HL-60 (cell line): ENCODE measurements around the gene PIR.

ENCODE experiments used
- DNase-seq, 2 experiments: peaks; one replicate each; pipeline ENCODE4 v3.0.0-alpha.2; 2010 to 2020; ENCODE audit warnings: low read depth in 1 of 2, low spot score in 1 of 2
- H3K27ac ChIP-seq: fragments of 250-450 bp; sonication (Bioruptor Pico); replicated peaks from 2 replicates; pipeline ENCODE4 v1.5.1; 2020; ENCODE audit warnings: mild to moderate bottlenecking, moderate library complexity
- H3K27me3 ChIP-seq: fragments of 250-450 bp; sonication (Bioruptor Pico); 2 replicates; pipeline ENCODE4 v1.5.1; 2021; ENCODE audit warnings: mild to moderate bottlenecking, moderate library complexity; ENCODE audit not compliant: insufficient read depth, poor library complexity, severe bottlenecking
- H3K4me3 ChIP-seq: replicated peaks from 2 replicates; pipeline ENCODE4 v1.5.1; 2011; ENCODE audit warnings: mild to moderate bottlenecking, control low read depth, low read length; ENCODE audit not compliant: insufficient read depth
- GABPA ChIP-seq: IDR thresholded peaks from 2 replicates; pipeline ENCODE4 v1.6.1; 2012; ENCODE audit warnings: low read depth
- POLR2AphosphoS5 ChIP-seq: IDR thresholded peaks from 2 replicates; pipeline ENCODE4 v1.6.1; 2012; ENCODE audit warnings: low read depth
- REST ChIP-seq: IDR thresholded peaks from 2 replicates; pipeline ENCODE4 v1.6.1; 2012; ENCODE audit warnings: low read depth; ENCODE audit not compliant: insufficient replicate concordance
- SPI1 ChIP-seq: IDR thresholded peaks from 2 replicates; pipeline ENCODE4 v1.6.1; 2012; ENCODE audit warnings: low read depth, mild to moderate bottlenecking, borderline replicate concordance
- TF ChIP-seq, protein P1 (sequence below): IDR thresholded peaks from one replicate; pipeline ENCODE4 v1.5.1; 2011; ENCODE audit warnings: low read length, control low read depth, inconsistent platforms; ENCODE audit not compliant: insufficient read depth

PIR gene

GRCh38 chrX:15505101-15505500 is 12.0 kb upstream of the PIR start:
- TF ChIP-seq SPI1: no peak
- TF ChIP-seq REST: no peak
- TF ChIP-seq GABPA: no peak
- TF ChIP-seq, protein P1, sequence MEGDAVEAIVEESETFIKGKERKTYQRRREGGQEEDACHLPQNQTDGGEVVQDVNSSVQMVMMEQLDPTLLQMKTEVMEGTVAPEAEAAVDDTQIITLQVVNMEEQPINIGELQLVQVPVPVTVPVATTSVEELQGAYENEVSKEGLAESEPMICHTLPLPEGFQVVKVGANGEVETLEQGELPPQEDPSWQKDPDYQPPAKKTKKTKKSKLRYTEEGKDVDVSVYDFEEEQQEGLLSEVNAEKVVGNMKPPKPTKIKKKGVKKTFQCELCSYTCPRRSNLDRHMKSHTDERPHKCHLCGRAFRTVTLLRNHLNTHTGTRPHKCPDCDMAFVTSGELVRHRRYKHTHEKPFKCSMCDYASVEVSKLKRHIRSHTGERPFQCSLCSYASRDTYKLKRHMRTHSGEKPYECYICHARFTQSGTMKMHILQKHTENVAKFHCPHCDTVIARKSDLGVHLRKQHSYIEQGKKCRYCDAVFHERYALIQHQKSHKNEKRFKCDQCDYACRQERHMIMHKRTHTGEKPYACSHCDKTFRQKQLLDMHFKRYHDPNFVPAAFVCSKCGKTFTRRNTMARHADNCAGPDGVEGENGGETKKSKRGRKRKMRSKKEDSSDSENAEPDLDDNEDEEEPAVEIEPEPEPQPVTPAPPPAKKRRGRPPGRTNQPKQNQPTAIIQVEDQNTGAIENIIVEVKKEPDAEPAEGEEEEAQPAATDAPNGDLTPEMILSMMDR: no peak
- TF ChIP-seq POLR2AphosphoS5: no peak
- H3K27ac ChIP-seq: no peak overlapping the region
- peaks cover 2% of the 10 kb centered on the region for H3K27me3 ChIP-seq
- DNase-seq: no peak
- no peak overlapping the region for H3K4me3 ChIP-seq

DNA sequence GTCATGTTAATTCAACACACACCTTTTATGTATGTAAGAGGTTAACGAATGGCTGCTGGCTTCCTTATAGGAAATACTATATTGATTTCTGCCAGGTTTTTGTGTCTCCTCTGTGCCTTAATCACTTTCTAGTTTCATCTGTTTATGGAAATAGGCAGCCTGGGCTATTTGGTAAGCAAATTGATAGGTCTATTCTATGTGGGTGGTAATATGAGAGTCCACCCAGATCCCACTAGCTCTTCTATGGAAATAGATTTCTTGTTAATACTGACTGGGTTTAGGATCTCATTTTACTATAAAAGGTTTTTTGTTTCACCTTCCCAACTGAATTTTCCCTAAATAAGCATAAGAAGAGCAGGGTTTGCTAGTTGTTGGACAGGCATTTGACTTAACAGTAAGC is 11.5 kb upstream of the PIR start:
- H3K27me3 ChIP-seq: peaks cover 2% of the 10 kb centered on the region
- TF ChIP-seq GABPA (no peak), SPI1 (no peak), POLR2AphosphoS5 (no peak), REST (no peak)
- TF ChIP-seq, protein P1: no peak

DNA sequence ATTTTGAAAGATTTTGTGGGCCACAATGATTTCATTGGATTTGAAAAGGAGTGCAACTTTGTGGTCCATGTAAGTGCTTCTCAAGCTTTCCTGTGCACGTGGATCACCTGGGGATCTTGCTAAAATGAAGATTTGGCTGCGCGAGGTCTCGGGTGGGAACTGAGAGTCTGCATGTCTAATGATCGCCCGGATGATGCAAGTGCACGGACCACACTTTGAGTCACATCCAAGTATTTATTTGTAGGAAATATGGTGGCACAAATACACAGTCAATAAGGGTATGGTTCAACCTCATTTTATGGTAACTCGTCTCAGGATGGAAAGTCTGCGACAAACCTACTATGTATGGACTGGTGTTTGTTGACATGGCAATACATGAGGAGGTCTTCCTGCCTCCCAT is 8.4 kb upstream of the PIR start:
- no peaks in the 10 kb centered on the region for H3K27me3 ChIP-seq
- H3K4me3 ChIP-seq: no peak overlapping the region
- no peak for TF ChIP-seq POLR2AphosphoS5
- TF ChIP-seq REST: no peak
- no peak for TF ChIP-seq SPI1
- no peak for TF ChIP-seq GABPA
- TF ChIP-seq, protein P1: no peak
- DNase-seq: no peak
- H3K27ac ChIP-seq: no peak overlapping the region

More for the DNA sequence above, 11.5 kb upstream of the PIR start:
- Histone ChIP-seq H3K4me3 (no peak overlapping the region), H3K27ac (no peak overlapping the region)
- DNase-seq: no peak
